Activated T-cell treated with anti-CD3 and anti-CD28 coated beads, Interleukin-2, amount 50 U/mL, for 4 hours (primary cell): Measurements from ENCODE around the gene FCER1A. TPM values are rescaled to one million over a fixed set of nuclear protein-coding genes. Genes with fewer than 3 reads are reported as not detected.

Source experiments
- ATAC-seq, 2 donors: fragments of 200-7000 bp; cut with Tn5 transposase; one replicate each; pipeline ENCODE4 v1.10.0; 2021
- DNase-seq: peaks from one replicate; pipeline ENCODE4 v3.0.0-alpha.2; 2020
- H3K27me3 Mint-ChIP-seq: one replicate; pipeline ENCODE4 v1.8.0; 2021; ENCODE audit warnings: low read depth, mixed read lengths
- H3K36me3 Mint-ChIP-seq: one replicate; pipeline ENCODE4 v1.8.0; 2022; ENCODE audit warnings: mixed read lengths; ENCODE audit not compliant: insufficient read depth
- H3K4me1 Mint-ChIP-seq: one replicate; pipeline ENCODE4 v1.8.0; 2021; ENCODE audit warnings: low read depth, mixed read lengths
- H3K4me3 Mint-ChIP-seq: one replicate; pipeline ENCODE4 v1.8.0; 2021; ENCODE audit warnings: mild to moderate bottlenecking, moderate library complexity, mixed read lengths
- H3K9me3 Mint-ChIP-seq: one replicate; pipeline ENCODE4 v1.8.0; 2021; ENCODE audit warnings: mixed read lengths
- total RNA-seq, 3 donors: library from RNA; stranded (reverse); gene quantifications; one replicate each; pipeline ENCODE4 v1.2.1, GENCODE V29; 2021

FCER1A gene
- total RNA-seq, result not detected

GRCh38 chr1:159302095-159302494, at the start of gene FCER1A:
FCER1A (plus strand) TSS chr1:159302336; CDS start chr1:159302365, 29 bp downstream.
- H3K36me3 Mint-ChIP-seq, result no peaks in the 10 kb centered on the region

DNA sequence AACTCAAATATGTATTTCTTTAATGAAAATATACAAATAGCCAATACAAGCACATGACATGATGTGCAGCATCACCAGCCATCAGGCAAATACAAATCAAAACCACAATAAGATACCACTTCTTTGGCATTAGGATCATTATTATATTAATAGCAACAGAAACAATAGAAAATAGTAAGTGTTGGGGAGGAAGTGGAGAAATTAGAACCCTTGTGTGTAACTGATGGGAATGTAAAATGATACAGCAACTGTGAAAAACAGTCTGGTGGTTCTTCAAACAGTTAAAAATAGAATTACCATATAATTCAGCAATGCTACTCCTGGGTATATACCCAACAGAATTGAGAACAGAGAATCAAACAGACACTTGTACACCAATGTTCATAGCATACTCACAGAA, 40.8 kb upstream of the FCER1A start:
- Mint-ChIP-seq H3K4me3 (no peak overlapping the region), H3K4me1 (peaks cover under 1% of the 10 kb centered on the region), H3K36me3 (no peaks in the 10 kb centered on the region), H3K9me3 (peaks cover 4% of the 10 kb centered on the region), H3K27me3 (peaks cover 13% of the 10 kb centered on the region)
- no peak for DNase-seq
- ATAC-seq, result no peak

More at GRCh38 chr1:159302095-159302494, at the start of gene FCER1A:
- ATAC-seq, result no peak
- Mint-ChIP-seq H3K4me1 (no peaks in the 10 kb centered on the region), H3K9me3 (no peaks in the 10 kb centered on the region), H3K27me3 (peaks cover 22% of the 10 kb centered on the region), H3K4me3 (no peak within 1 kb of the TSS)
- DNase-seq, result no peak

- Mint-ChIP-seq H3K4me3 (no peak overlapping the region), H3K27me3 (peaks cover 13% of the 10 kb centered on the region)
- ATAC-seq, result no peak
Observed at GRCh38 chr1:159261721-159262494, 40.2 kb upstream of the FCER1A start.

DNA sequence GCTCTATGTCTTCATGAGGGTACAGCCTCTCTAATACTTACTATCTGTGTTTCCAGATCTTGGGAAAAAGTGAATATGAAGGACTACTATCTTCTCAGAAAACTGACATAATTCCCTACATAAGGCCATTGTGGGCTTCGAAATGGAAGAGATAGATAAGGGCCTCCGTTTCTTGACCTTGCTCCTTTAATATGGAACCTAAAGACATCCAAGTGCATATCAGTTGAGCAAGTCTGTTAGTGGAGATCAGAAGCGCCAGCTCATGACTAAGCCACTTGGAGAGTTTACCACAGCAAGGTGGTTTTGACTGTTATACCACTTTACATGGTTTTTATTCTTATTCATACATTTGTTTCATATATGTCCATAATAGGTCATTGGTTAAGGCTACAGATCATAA, 35.3 kb upstream of the FCER1A start:
- DNase-seq, result no peak
- Mint-ChIP-seq H3K27me3 (peaks cover 44% of the 10 kb centered on the region), H3K36me3 (no peaks in the 10 kb centered on the region), H3K4me3 (no peak overlapping the region), H3K4me1 (peaks cover 7% of the 10 kb centered on the region), H3K9me3 (no peaks in the 10 kb centered on the region)
- ATAC-seq, result no peak

More at GRCh38 chr1:159261721-159262494, 40.2 kb upstream of the FCER1A start:
- DNase-seq, result no peak
- Mint-ChIP-seq H3K4me1 (peaks cover 5% of the 10 kb centered on the region), H3K9me3 (peaks cover 1% of the 10 kb centered on the region), H3K36me3 (no peaks in the 10 kb centered on the region)

DNA sequence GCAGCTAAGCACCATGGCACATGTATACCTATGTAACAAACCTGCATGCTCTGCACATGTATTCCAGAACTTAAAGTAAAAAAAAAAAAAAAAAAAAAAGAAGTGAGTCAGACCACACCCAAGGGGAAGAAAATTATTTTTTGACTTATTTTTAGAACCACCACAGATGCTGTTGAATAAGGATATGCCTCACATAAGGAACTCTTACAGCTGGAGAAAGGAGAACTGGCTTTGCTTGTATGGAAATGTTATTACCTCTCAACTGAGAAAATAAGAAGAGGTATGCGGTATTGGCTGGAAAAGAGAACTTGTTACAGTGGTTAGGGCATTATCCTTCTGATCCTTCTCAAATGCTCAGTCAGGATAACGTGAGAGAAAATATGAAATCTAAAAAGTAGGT, 27.5 kb upstream of the FCER1A start:
- no peak overlapping the region for H3K4me3 Mint-ChIP-seq
- peaks cover 27% of the 10 kb centered on the region for H3K27me3 Mint-ChIP-seq
- H3K9me3 Mint-ChIP-seq, result no peaks in the 10 kb centered on the region
- ATAC-seq (no peak), DNase-seq (no peak)
- H3K36me3 Mint-ChIP-seq, result no peaks in the 10 kb centered on the region
- no peaks in the 10 kb centered on the region for H3K4me1 Mint-ChIP-seq

- no peaks in the 10 kb centered on the region for H3K4me1 Mint-ChIP-seq
- no peaks in the 10 kb centered on the region for H3K36me3 Mint-ChIP-seq
- no peak for ATAC-seq
- H3K4me3 Mint-ChIP-seq, result no peak overlapping the region
- no peaks in the 10 kb centered on the region for H3K9me3 Mint-ChIP-seq
- H3K27me3 Mint-ChIP-seq, result peaks cover 21% of the 10 kb centered on the region
- no peak for DNase-seq
Observed at GRCh38 chr1:159275891-159276290, 26.2 kb upstream of the FCER1A start.

- H3K4me3 Mint-ChIP-seq, result no peak overlapping the region
- no peaks in the 10 kb centered on the region for H3K36me3 Mint-ChIP-seq
- peaks cover 21% of the 10 kb centered on the region for H3K27me3 Mint-ChIP-seq
- no peaks in the 10 kb centered on the region for H3K4me1 Mint-ChIP-seq
- H3K9me3 Mint-ChIP-seq, result no peaks in the 10 kb centered on the region
- no peak for ATAC-seq
- DNase-seq, result no peak
Observed at GRCh38 chr1:159279773-159280172, 22.4 kb upstream of the FCER1A start.

- no peaks in the 10 kb centered on the region for H3K4me1 Mint-ChIP-seq
- no peak overlapping the region for H3K4me3 Mint-ChIP-seq
- no peak for DNase-seq
- ATAC-seq, result no peak
- H3K36me3 Mint-ChIP-seq, result no peaks in the 10 kb centered on the region
- no peaks in the 10 kb centered on the region for H3K9me3 Mint-ChIP-seq
- H3K27me3 Mint-ChIP-seq, result peaks cover 23% of the 10 kb centered on the region
Observed at GRCh38 chr1:159282118-159282517, 20.0 kb upstream of the FCER1A start.

- DNase-seq (no peak), ATAC-seq (no peak)
- Mint-ChIP-seq H3K36me3 (no peaks in the 10 kb centered on the region), H3K27me3 (peaks cover 12% of the 10 kb centered on the region), H3K9me3 (no peaks in the 10 kb centered on the region), H3K4me1 (no peaks in the 10 kb centered on the region), H3K4me3 (no peak overlapping the region)
Observed at GRCh38 chr1:159289060-159289459, 13.1 kb upstream of the FCER1A start.

DNA sequence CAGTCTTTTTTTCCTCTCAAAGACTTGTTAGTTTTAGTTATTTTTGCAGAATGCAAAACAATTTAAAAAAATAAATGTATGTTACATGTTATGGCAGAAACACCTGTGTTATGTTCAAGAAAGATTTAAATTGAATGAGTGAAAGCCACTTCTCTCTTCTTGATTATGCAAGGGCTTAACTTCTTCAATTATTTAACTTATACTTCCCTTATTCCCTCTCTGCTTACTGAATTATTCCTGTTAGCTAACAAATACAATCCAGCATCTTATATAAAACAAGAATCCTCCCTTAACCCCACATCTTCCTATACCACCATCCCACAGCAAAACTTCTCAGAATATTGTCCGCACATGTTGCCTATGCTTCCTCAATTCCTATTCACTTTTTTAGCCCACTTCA, 10.7 kb upstream of the FCER1A start:
- H3K36me3 Mint-ChIP-seq, result no peaks in the 10 kb centered on the region
- peaks cover 9% of the 10 kb centered on the region for H3K27me3 Mint-ChIP-seq
- ATAC-seq (no peak), DNase-seq (no peak)
- H3K9me3 Mint-ChIP-seq, result no peaks in the 10 kb centered on the region
- H3K4me3 Mint-ChIP-seq, result no peak overlapping the region
- no peaks in the 10 kb centered on the region for H3K4me1 Mint-ChIP-seq

- no peaks in the 10 kb centered on the region for H3K36me3 Mint-ChIP-seq
- DNase-seq, result no peak
- no peak for ATAC-seq
- H3K4me1 Mint-ChIP-seq, result no peaks in the 10 kb centered on the region
- H3K9me3 Mint-ChIP-seq, result no peaks in the 10 kb centered on the region
- H3K4me3 Mint-ChIP-seq, result no peak overlapping the region
- peaks cover 9% of the 10 kb centered on the region for H3K27me3 Mint-ChIP-seq
Observed at GRCh38 chr1:159296706-159297375, 5.3 kb upstream of the FCER1A start.

DNA sequence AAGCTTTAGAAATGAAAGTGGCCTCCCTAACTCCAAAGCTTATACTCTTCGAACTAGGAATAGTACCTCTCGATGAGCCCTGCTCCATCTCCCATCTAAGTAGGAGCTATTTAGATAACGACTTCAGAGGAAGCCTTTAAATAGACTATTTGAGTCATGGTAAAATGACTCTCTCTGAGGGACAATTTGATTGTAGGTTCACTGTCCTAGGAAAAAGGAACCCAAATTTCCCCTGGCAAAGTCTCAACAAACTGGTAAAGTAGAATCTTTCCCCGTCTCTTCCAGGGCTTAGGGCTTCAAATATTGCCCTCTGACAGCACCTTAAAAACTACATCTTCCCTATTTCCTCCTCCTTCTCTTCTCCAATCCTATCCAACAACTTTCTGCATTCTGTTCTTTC, 2.0 kb upstream of the FCER1A start:
- ATAC-seq (no peak), DNase-seq (no peak)
- H3K4me1 Mint-ChIP-seq, result no peaks in the 10 kb centered on the region
- H3K4me3 Mint-ChIP-seq, result no peak overlapping the region
- H3K36me3 Mint-ChIP-seq, result no peaks in the 10 kb centered on the region
- H3K9me3 Mint-ChIP-seq, result no peaks in the 10 kb centered on the region
- H3K27me3 Mint-ChIP-seq, result peaks cover 19% of the 10 kb centered on the region

GRCh38 chr1:159307346-159308020, 5.3 kb downstream of the FCER1A start:
- Mint-ChIP-seq H3K27me3 (peaks cover 17% of the 10 kb centered on the region), H3K4me3 (no peak overlapping the region), H3K9me3 (no peaks in the 10 kb centered on the region), H3K4me1 (no peaks in the 10 kb centered on the region), H3K36me3 (no peaks in the 10 kb centered on the region)
- DNase-seq (no peak), ATAC-seq (no peak)

- Mint-ChIP-seq H3K36me3 (no peaks in the 10 kb centered on the region), H3K9me3 (no peaks in the 10 kb centered on the region), H3K4me1 (no peaks in the 10 kb centered on the region), H3K4me3 (no peak overlapping the region), H3K27me3 (peaks cover 20% of the 10 kb centered on the region)
- DNase-seq (no peak), ATAC-seq (no peak)
Observed at GRCh38 chr1:159311679-159312078, 9.5 kb downstream of the FCER1A start.
